ENCODE measurements around the gene DCAF12L2. TPM values are rescaled to one million over a fixed set of nuclear protein-coding genes. Genes with fewer than 3 reads are reported as not detected.
"Not testable (repeated sequence)": the region's sequence is repeated elsewhere in the genome, so short reads cannot be mapped to it uniquely, and the experiment has no call there.

DCAF12L2 gene
- not detected for total RNA-seq
- long read RNA-seq, result 0 reads

GRCh38 chrX:126165721-126166461 lies at the start of gene DCAF12L2:
Gene DCAF12L2 (minus strand): TSS chrX:126166289. CDS start chrX:126165924, 365 bp downstream.
- no peak for ATAC-seq
- no peaks in the 10 kb centered on the region for H3K36me3 ChIP-seq
- no peaks in the 10 kb centered on the region for H3K4me1 ChIP-seq
- no peak within 1 kb of the TSS for H3K27ac ChIP-seq
- intact Hi-C loops (cut with DNase I), result no loop called here
- WGBS (ENCODE audit: insufficient coverage, low coverage, low lambda C conversion rate, missing lambda C conversion rate), result 40% methylated on average over 13 of the region's 91 CpGs
- no peak for TF ChIP-seq POLR2A (IDR thresholded peaks at IDR 0.05)
- TF ChIP-seq, protein P1, sequence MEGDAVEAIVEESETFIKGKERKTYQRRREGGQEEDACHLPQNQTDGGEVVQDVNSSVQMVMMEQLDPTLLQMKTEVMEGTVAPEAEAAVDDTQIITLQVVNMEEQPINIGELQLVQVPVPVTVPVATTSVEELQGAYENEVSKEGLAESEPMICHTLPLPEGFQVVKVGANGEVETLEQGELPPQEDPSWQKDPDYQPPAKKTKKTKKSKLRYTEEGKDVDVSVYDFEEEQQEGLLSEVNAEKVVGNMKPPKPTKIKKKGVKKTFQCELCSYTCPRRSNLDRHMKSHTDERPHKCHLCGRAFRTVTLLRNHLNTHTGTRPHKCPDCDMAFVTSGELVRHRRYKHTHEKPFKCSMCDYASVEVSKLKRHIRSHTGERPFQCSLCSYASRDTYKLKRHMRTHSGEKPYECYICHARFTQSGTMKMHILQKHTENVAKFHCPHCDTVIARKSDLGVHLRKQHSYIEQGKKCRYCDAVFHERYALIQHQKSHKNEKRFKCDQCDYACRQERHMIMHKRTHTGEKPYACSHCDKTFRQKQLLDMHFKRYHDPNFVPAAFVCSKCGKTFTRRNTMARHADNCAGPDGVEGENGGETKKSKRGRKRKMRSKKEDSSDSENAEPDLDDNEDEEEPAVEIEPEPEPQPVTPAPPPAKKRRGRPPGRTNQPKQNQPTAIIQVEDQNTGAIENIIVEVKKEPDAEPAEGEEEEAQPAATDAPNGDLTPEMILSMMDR (IDR thresholded peaks at IDR 0.05), result no peak
- no peaks in the 10 kb centered on the region for H3K27me3 ChIP-seq
- DNase-seq, result peak in 1 of 3 donors; percentile 11
- no peak within 1 kb of the TSS for H3K4me3 ChIP-seq
- no peaks in the 10 kb centered on the region for H3K9me3 ChIP-seq

DNA sequence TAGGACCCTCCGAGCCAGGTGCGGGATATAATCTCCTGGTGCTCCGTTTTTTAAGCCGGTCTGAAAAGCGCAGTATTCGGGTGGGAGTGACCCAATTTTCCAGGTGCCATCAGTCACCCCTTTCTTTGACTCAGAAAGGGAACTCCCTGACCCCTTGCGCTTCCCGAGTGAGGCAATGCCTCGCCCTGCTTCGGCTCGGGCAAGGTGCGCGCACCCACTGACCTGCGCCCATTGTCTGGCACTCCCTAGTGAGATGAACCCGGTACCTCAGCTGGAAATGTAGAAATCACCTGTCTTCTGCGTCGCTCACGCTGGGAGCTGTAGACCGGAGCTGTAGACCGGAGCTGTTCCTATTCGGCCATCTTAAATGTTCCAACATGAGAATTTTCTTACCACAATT lies 24.8 kb upstream of the DCAF12L2 start:
- peak in 1 of 3 donors; percentile 42 for DNase-seq
- WGBS (ENCODE audit: insufficient coverage, low coverage, low lambda C conversion rate, missing lambda C conversion rate), result 53% methylated on average over 5 of the region's 21 CpGs
- H3K36me3 ChIP-seq; H3K4me3 ChIP-seq; H3K27ac ChIP-seq; intact Hi-C loops (cut with DNase I); H3K27me3 ChIP-seq; ATAC-seq; H3K4me1 ChIP-seq; H3K9me3 ChIP-seq: not testable (repeated sequence)

DNA sequence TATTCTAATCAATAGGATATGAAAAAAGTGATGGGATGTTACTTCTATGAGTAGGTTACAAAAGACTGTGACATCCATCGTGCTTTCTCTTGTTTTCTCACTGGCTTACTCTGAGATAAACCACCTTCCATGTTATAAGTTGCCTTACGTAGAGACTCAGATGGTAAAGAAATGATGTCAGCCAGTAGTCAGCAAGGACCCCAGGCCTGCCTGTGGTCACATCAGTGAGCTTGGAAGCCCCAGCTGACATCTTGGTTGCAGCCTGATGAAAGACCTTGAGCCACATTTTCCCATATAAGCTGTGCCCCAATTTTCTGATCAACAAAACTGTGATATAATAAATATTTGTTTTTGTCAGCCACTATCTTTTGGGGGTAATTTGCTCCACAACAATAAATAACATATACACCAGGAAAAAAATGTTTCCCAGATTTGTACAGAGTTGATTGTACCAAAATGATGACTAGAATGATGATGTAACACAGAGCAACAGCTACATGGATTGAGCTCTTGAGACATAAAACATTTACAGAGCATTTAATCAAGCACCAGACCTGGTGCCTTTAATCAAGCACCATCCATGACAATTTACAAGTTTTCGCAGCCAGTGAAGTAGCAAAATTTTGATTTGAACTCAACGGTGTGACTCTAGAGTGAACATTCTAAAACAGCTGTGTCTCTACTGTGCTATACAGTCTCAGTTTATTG lies 11.2 kb upstream of the DCAF12L2 start:
- no peaks in the 10 kb centered on the region for H3K36me3 ChIP-seq
- H3K9me3 ChIP-seq, result no peaks in the 10 kb centered on the region
- DNase-seq (no peak), ATAC-seq (no peak)
- 59% methylated on average over 4 of the region's 4 CpGs for WGBS (ENCODE audit: insufficient coverage, low coverage, low lambda C conversion rate, missing lambda C conversion rate)
- intact Hi-C loops (cut with DNase I), result no loop called here
- H3K4me3 ChIP-seq, result no peak overlapping the region
- H3K27me3 ChIP-seq, result no peaks in the 10 kb centered on the region
- TF ChIP-seq POLR2A (IDR thresholded peaks at IDR 0.05), result no peak
- TF ChIP-seq, protein P1 (IDR thresholded peaks at IDR 0.05), result no peak
- no peak overlapping the region for H3K27ac ChIP-seq
- H3K4me1 ChIP-seq, result no peaks in the 10 kb centered on the region

DNA sequence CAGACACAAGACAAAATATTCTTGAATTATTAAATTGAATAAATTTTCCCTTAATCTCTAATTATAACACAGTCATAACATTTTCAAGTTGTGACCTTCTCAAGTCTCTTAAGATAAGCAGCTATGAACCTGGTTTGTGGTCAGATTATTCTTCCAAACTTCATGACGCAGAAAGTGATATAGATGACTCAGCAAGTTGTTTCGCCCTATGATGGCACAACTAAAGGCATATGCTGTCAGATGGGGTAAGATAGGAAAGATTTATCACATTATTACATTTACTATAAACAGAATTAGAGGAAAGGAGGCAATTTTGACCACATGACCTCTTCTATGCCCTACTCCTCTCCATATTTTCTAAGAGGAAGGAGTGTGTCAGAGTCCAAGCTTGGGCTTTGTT lies 4.6 kb upstream of the DCAF12L2 start:
- Histone ChIP-seq H3K9me3 (no peaks in the 10 kb centered on the region), H3K4me1 (no peaks in the 10 kb centered on the region), H3K27ac (no peak overlapping the region), H3K4me3 (no peak overlapping the region), H3K27me3 (no peaks in the 10 kb centered on the region), H3K36me3 (no peaks in the 10 kb centered on the region)
- no peak for DNase-seq
- TF ChIP-seq POLR2A (IDR thresholded peaks at IDR 0.05), result no peak
- TF ChIP-seq, protein P1 (IDR thresholded peaks at IDR 0.05), result no peak
- no peak for ATAC-seq
- intact Hi-C loops (cut with DNase I), result no loop called here
- 53% methylated on average over 2 of the region's 2 CpGs for WGBS (ENCODE audit: insufficient coverage, low coverage, low lambda C conversion rate, missing lambda C conversion rate)

GRCh38 chrX:126167560-126167959 lies 1.5 kb upstream of the DCAF12L2 start:
- Histone ChIP-seq H3K4me1 (no peaks in the 10 kb centered on the region), H3K36me3 (no peaks in the 10 kb centered on the region), H3K27me3 (no peaks in the 10 kb centered on the region), H3K9me3 (no peaks in the 10 kb centered on the region), H3K4me3 (no peak overlapping the region), H3K27ac (no peak overlapping the region)
- intact Hi-C loops (cut with DNase I), result no loop called here
- no peak for TF ChIP-seq POLR2A (IDR thresholded peaks at IDR 0.05)
- TF ChIP-seq, protein P1 (IDR thresholded peaks at IDR 0.05), result no peak
- WGBS (ENCODE audit: insufficient coverage, low coverage, low lambda C conversion rate, missing lambda C conversion rate), result 37% methylated on average over 3 of the region's 3 CpGs
- DNase-seq (no peak), ATAC-seq (no peak)
